NCI-H2029 (cell line): ENCODE results near the gene PLCB2.

ENCODE experiments used
- DNase-seq: peaks from one replicate; lab custom pipeline; 2025; lab: John Stamatoyannopoulos, UW

The PLCB2 gene

GRCh38 chr15:40271685-40272484, 35.9 kb downstream of the PLCB2 start:
- DNase-seq: no peak

DNA sequence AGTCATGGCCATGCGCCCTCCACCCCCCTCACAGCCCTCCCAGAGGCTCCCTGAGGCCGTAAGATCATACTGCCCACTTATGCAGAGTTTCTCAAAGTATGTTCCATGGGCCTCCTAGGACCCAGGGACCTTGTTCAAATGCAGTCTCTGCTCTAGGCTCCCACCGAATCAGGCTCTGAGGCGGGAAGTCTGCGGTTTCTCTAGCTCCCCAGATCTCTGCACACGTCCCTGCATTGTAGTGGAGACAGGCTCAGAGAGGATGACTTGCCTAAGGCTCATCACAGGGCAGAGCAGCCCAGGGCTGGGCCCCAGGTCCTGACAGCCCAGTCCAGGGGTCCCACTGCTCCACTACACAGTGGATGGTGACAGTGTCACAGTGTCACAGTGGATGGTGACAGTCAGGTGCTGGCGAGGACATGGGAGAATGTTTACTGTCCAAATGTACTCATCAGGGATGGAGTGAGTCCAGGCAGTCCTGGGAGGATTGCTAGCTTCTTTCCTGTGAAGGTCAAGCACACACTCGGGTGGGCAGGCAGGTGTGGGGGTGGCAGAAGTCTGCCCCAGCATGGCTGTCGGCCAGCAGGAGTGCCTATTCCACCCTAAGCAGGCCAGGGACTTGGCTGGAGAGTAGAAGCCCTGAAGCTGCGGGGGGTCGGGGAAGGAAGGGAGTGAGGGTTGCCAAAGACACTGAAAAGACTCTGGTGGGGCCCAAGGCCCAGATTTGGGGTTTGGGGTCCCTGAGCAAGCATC, 37.3 kb downstream of the PLCB2 start:
- no peak for DNase-seq

DNA sequence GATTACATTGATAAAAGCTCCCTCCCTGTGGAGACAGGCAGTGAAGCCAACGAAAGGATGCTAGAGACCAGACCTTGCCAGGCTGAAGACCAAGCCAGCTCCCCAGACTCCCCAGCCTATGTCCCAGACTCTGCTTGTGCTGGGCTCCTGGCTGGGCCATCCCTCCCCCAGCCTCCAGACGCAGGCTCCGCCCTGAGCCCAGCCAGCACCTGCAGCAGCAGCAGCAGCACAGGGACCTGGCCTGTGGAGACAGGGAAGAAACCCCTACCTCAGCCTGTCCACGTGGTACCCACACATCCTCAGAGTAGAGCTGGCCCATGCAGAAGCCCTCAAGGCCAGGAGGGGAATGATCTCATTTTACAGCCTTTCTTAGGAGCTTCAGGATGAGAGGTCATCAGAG, 38.1 kb downstream of the PLCB2 start:
- DNase-seq: no peak

- no peak for DNase-seq
Measured at GRCh38 chr15:40267670-40268069, 40.1 kb downstream of the PLCB2 start.

- no peak for DNase-seq
Measured at GRCh38 chr15:40266828-40267304, 40.9 kb downstream of the PLCB2 start.

GRCh38 chr15:40265875-40266274, 41.9 kb downstream of the PLCB2 start:
- DNase-seq: no peak

DNA sequence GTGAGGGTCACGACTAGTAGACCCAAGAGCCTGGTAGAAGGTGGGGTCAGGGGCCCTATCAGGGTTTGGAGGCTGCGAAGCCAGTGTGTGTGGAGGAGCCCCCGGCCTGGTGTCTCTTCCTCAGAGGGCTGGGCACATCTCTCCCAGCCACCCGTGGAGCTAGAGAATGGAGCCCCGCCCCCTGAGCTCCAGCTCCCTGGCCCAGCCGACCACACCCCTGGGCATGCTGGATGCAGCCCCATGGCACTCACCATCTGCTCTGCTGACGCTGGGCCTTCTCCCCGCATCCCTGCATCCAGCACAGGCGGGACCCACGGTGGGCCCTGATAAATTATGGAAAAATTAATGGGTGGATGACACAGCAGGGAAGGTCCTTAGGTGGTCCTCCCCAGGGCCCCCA, 42.4 kb downstream of the PLCB2 start:
- no peak for DNase-seq

DNA sequence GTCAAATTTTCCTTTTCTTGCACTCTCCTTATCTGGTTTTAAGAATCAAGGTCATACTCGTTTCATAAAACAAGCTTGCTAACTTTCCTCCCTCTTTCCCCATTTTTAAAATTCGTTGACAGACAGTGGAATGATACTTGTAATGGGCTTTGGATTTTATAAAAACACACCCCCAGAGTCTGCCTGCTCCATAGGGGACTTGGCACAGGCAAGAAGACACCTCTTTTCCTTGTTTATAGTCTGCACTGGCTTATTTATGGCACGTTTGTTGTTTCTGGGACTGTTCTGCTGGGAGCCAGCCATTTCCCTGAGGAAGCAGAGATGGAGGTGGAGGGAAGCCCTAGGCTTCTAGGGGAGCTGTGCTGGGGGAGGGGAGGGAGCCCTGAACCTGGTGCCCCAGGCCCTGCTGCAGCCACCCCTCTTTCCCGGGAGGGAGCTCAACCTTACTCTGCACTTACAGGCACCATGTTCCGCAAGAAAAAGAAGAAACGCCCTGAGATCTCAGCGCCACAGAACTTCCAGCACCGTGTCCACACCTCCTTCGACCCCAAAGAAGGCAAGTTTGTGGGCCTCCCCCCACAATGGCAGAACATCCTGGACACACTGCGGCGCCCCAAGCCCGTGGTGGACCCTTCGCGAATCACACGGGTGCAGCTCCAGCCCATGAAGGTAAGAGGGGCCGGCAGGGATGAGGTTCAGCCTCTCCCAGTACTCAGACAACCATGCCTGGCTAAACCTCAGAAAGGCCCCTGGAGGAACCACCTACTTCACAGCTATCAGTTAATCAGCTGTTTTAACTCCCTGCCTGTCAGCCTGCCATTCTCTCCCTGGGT, 43.2 kb downstream of the PLCB2 start:
- DNase-seq: no peak

GRCh38 chr15:40263024-40263754, 44.5 kb downstream of the PLCB2 start:
- no peak for DNase-seq

GRCh38 chr15:40259021-40259420, 48.7 kb downstream of the PLCB2 start:
- DNase-seq: no peak

GRCh38 chr15:40258544-40258943, 49.2 kb downstream of the PLCB2 start:
- no peak for DNase-seq

GRCh38 chr15:40257656-40258450, 49.9 kb downstream of the PLCB2 start:
- no peak for DNase-seq

GRCh38 chr15:40256638-40257235, 51.0 kb downstream of the PLCB2 start:
- DNase-seq: no peak

DNA sequence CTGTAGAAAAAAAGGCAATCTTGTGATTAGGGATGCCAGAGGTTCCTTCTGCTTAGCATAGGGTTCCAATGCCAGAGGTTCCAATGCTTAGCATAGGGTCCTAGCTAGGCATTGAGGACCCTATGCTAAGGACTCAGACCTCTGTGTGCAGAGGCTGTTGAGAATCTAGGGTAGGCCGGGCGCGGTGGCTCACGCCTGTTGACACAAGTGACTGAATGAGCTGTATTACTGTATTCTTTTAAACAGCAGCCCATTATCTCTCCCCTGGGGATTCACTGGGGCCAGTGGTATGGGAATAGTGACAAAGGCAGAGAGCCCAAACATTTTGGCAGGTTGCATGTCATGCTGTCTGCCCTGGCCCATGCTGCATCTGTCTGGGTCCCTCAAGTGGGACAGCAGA, 52.7 kb downstream of the PLCB2 start:
- no peak for DNase-seq

DNA sequence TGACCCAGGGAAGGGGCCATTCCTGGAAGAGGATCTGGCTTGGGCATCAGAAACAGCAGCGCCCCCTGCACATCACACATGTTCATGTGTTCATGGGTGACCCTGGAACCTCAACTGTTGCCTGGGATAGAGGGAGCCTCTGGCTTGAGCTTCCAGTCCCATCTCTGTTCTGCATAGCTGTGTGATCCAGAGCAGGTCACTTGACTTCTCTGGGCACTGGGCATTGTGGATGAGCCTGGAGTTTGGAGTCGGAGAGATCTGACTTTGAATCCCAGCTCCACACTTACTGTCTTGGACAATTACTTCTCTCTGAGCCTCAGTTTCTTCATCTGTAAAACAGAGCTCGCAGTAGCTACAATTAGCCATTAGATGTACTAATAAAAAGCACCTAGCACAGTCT, 53.3 kb downstream of the PLCB2 start:
- no peak for DNase-seq

DNA sequence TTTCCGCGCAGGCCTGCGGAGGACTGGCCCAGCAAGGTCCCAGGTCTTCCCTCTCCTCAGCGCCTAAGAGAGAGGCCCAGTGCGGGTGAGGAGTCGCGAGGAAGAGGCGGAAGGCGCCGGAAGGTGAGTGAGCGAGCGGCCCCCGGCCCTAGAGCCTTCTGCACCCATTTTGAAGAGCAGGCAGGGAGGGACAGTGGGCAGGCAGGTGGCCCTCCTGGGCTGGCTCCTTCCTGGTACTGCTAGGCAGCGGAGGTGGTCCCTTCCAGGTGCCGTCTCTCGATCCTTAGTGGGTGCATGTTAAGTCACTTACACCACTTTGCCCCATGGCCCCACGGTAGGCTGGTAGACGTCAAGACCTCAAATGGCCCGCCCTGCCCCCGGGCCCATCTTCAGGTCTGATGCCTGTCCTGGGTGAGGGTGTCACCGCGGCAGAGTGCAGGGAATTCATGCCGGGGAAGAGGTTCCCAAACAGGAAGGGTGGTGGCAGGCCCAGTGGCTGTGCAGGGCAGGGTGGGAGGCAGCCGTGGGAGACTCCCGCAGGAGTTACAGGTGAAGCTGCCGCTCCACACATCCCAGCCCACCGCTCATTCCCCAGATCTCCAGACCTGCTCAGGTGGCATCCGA, 54.5 kb downstream of the PLCB2 start:
- no peak for DNase-seq

- no peak for DNase-seq
Measured at GRCh38 chr15:40252438-40253166, 55.1 kb downstream of the PLCB2 start.

DNA sequence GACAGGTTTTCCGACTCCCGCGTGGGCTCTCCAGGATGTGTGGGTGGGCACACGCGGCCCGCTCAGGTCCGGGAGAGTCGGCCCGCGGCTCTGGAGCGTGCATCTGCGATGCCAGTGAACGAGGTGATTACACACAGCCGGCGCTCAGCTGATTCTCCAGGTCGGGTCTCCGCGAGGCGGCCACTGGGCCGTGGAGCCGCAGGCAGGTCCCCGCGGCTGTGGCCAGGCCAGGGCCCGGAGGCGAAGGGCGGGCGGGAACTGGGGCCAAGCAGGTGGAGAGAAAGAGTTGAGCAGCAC, 55.6 kb downstream of the PLCB2 start:
- no peak for DNase-seq

DNA sequence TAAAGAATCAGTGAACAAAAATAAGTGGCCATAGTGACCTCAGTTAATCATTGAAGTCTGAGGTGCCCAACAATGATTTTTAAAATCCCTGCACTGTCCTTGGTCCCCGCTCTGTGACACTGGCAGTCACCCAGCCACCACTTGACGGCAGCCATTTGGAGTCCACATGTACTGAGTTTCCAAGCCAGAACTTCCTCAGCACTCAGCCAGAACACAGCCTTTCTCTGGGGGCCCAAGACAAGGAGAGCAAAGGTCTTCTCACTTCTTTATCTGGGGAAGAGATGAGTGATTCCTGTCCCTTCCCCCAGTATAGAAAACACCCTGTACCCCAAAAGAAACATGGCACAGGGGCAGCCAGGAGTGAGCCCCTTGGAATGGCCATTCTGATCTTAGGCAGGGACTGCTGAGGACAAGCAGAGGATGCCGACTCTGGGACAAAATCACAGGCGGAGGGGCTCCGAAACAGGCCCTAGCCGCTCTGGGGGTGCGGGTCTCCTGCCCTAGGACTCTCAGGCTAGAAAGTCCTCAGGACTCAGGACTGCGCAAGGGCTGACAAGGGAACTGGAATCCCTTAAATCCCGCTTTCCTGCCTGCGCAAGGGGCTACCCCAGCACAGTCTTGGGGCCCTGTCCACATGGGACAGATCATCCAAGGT, 56.1 kb downstream of the PLCB2 start:
- DNase-seq: no peak
